Activated T-cell treated with anti-CD3 and anti-CD28 coated beads, Interleukin-2, amount 50 U/mL, for 72 hours (primary cell): ENCODE measurements around the gene TOM1L2. TPM values are rescaled to one million over a fixed set of nuclear protein-coding genes. Genes with fewer than 3 reads are reported as not detected.

Experiments
- ATAC-seq, 2 donors: fragments of 150-1000 bp; cut with Tn5 transposase; replicated peaks in 1 of 2; 2 replicates each; pipeline ENCODE4 v1.10.0; 2021; ENCODE audit warnings: moderate library complexity in 2 of 2, mild to moderate bottlenecking in 1 of 2
- DNase-seq, 2 donors: peaks; one replicate each; pipeline ENCODE4 v3.0.0; 2021 to 2022; ENCODE audit warnings: mixed read lengths in 1 of 2
- H3K27ac Mint-ChIP-seq: one replicate; pipeline ENCODE4 v1.8.0; 2022; ENCODE audit warnings: mild to moderate bottlenecking, moderate library complexity, mixed read lengths
- H3K27me3 Mint-ChIP-seq: one replicate; pipeline ENCODE4 v1.8.0; 2022; ENCODE audit warnings: low read depth, mixed read lengths
- H3K36me3 Mint-ChIP-seq, 2 donors: one replicate each; pipeline ENCODE4 v1.8.0; 2022; ENCODE audit warnings: mixed read lengths in 2 of 2, mild to moderate bottlenecking in 1 of 2; ENCODE audit not compliant: insufficient read depth in 2 of 2
- H3K4me1 Mint-ChIP-seq: one replicate; pipeline ENCODE4 v1.8.0; 2022; ENCODE audit warnings: low read depth, mixed read lengths
- H3K4me3 Mint-ChIP-seq, 2 donors: one replicate each; pipeline ENCODE4 v1.8.0; 2022; ENCODE audit warnings: mild to moderate bottlenecking in 2 of 2, mixed read lengths in 2 of 2, moderate library complexity in 2 of 2
- H3K9me3 Mint-ChIP-seq, 2 donors: one replicate each; pipeline ENCODE4 v1.8.0; 2022; ENCODE audit warnings: mixed read lengths in 2 of 2
- total RNA-seq, 2 donors: library from RNA; stranded (reverse); gene quantifications; one replicate each; pipeline ENCODE4 v1.2.3, GENCODE V29; 2022

The TOM1L2 gene
- total RNA-seq, 2 donors from 2014 or later: 23.7 to 26.9 TPM

DNA sequence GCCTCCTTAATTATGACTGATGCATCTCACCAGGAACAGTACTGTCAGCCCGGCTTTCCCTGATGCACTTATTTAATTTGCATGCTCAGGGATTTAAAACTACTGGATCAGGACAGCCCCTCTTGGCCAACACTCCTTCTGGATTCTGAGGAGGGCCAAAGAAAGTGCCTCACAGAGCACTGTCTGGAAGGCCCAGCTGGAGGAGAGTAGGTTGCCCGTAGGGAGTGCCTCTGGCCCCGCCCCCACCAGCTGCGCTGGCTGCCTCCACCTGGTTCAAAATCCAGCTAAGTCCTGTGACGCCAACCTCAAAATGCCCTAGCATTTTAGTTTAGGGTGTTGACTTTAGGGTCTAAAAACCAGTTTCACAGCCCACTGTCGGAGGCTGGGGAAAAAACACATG lies 86.0 kb downstream of the TOM1L2 start:
- H3K4me3 Mint-ChIP-seq: no peak overlapping the region
- H3K27me3 Mint-ChIP-seq: no peaks in the 10 kb centered on the region
- H3K9me3 Mint-ChIP-seq: no peaks in the 10 kb centered on the region
- no peak for ATAC-seq
- no peak for DNase-seq
- no peaks in the 10 kb centered on the region for H3K4me1 Mint-ChIP-seq
- H3K36me3 Mint-ChIP-seq: no peaks in the 10 kb centered on the region
- no peak overlapping the region for H3K27ac Mint-ChIP-seq

DNA sequence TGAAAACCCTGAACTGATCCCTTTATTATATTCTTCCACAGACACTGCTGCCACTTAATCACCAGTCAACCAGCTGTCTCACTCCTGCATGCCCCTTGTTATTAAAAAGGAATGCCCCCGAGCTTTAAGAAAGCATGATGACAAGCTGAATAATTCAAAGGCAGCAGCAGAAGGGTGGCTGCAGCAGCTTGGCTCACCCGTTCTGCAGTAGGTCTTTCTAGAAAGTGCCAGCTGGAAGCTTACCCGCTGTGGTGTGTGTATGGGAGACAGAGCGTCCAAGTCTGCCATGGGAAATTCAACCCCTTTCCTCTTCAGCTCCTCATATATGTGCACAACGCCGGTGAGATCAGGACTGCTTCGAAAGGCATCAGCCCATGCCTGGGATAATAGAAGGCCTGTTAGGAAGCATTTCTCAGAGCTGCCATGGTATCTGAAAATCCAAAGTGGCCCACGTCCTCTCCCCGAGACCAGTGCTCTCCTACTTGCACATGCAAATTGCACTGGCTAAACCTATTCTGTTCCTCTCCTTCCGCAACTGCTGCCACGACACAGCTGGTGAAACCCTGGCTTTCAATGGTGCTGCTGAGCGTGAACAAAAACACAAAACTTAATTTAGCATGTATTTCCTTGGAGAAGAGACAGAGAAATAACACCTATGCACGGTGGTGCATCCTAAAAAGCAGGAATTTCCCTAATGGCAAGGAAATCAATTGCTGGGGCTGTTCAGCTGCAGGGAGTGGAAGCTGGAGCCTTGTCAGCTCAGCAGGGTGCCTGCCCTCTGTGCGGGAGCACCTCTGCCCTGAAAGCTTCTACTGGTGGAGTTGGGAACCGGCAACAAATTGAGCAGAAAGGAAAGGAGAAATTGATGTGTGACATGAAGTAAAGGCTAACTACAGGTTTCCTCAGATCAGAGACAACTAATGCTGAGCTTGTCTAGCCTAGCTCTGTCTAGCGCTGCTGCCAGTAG lies 87.5 kb downstream of the TOM1L2 start:
- ATAC-seq: no peak
- Mint-ChIP-seq H3K9me3 (no peaks in the 10 kb centered on the region), H3K27me3 (no peaks in the 10 kb centered on the region), H3K36me3 (no peaks in the 10 kb centered on the region), H3K4me1 (no peaks in the 10 kb centered on the region), H3K4me3 (no peak overlapping the region), H3K27ac (no peak overlapping the region)
- DNase-seq: no peak

DNA sequence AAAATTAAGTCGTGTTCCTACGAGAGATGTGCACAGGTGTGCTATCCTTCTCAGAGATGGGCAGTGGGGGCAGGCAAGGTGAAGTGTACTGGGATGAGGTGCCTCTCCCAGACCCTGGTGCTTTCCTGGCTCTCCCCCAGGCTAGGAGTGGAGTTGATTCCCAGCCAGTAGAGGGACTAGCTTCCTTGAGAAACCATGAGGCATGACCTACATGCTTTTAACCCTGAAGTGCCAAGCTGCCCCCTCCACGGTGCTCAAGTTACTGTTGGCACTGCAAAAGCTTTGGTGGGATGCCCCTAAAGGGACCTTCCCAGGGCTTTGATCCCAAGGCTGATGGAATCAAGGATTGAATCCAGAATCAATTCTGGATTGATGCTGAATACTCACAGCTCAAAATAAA lies 88.4 kb downstream of the TOM1L2 start:
- Mint-ChIP-seq H3K4me3 (no peak overlapping the region), H3K27ac (no peak overlapping the region), H3K9me3 (no peaks in the 10 kb centered on the region), H3K4me1 (no peaks in the 10 kb centered on the region), H3K36me3 (no peaks in the 10 kb centered on the region), H3K27me3 (no peaks in the 10 kb centered on the region)
- ATAC-seq (no peak), DNase-seq (no peak)

GRCh38 chr17:17882082-17882581 lies 90.1 kb downstream of the TOM1L2 start:
- Mint-ChIP-seq H3K36me3 (peaks cover 0 to 1% of the 10 kb centered on the region in 2 donors), H3K27me3 (no peaks in the 10 kb centered on the region)
- ATAC-seq: no peak

GRCh38 chr17:17880577-17881196 lies 91.5 kb downstream of the TOM1L2 start:
- Mint-ChIP-seq H3K27me3 (no peaks in the 10 kb centered on the region), H3K4me3 (no peak overlapping the region), H3K36me3 (peaks cover 0 to 1% of the 10 kb centered on the region in 2 donors), H3K9me3 (no peaks in the 10 kb centered on the region), H3K27ac (no peak overlapping the region), H3K4me1 (no peaks in the 10 kb centered on the region)
- ATAC-seq (no peak), DNase-seq (no peak)

More at GRCh38 chr17:17882082-17882581, 90.1 kb downstream of the TOM1L2 start:
- Mint-ChIP-seq H3K27ac (no peak overlapping the region), H3K9me3 (no peaks in the 10 kb centered on the region), H3K4me3 (no peak overlapping the region), H3K4me1 (no peaks in the 10 kb centered on the region)
- no peak for DNase-seq

DNA sequence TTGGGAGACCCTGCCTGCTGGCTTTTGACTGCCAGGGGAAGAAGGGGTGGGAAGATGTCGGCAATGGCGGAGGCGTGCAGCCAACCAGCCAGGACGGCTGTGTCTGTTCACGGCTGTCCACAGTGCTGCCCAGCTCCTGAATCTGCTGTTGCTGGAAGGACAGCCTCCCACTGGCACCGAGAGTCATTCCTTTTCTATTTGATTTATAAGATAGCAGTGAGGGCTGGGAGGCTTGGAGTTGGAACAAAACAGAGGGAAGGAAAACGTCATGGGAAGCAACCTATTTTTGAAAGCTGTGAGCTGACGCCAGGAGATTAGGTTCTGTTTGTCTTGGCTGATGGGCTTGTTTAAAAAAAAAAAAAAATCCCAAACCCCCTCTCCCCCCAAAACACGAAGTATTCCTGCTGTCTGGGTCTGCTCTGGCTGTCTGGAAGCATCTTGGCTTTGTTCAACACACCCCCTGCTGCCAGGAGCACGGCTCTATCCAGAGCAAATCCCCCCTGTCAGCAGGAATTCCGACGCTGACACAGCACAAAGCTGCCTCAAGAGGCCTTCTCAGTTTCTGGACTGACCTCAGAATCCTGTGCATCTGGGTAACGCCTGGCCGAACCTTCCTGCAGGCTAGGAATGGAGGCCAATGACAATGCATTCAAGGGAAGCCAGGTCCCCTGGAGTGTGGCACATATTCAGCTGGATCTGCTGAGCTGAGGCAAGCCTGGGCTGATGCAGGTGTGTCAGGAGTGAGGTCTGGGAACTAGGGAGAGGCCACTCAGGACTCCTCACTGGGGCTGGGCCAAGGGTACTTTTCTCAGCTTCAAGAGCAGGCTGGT lies 94.5 kb downstream of the TOM1L2 start:
- H3K27ac Mint-ChIP-seq: no peak overlapping the region
- no peaks in the 10 kb centered on the region for H3K9me3 Mint-ChIP-seq
- H3K4me1 Mint-ChIP-seq: no peaks in the 10 kb centered on the region
- H3K27me3 Mint-ChIP-seq: no peaks in the 10 kb centered on the region
- ATAC-seq (no peak), DNase-seq (no peak)
- no peak overlapping the region for H3K4me3 Mint-ChIP-seq
- peaks cover 0 to 1% of the 10 kb centered on the region in 2 donors for H3K36me3 Mint-ChIP-seq

GRCh38 chr17:17876959-17877528 lies 95.2 kb downstream of the TOM1L2 start:
- no peak overlapping the region for H3K27ac Mint-ChIP-seq

GRCh38 chr17:17874478-17874877 lies 97.7 kb downstream of the TOM1L2 start:
- Mint-ChIP-seq H3K4me3 (no peak overlapping the region), H3K4me1 (no peaks in the 10 kb centered on the region), H3K27ac (no peak overlapping the region), H3K27me3 (no peaks in the 10 kb centered on the region), H3K9me3 (no peaks in the 10 kb centered on the region), H3K36me3 (peaks cover 0 to 1% of the 10 kb centered on the region in 2 donors)
- no peak for ATAC-seq
- no peak for DNase-seq

More at GRCh38 chr17:17876959-17877528, 95.2 kb downstream of the TOM1L2 start:
- Mint-ChIP-seq H3K27me3 (no peaks in the 10 kb centered on the region), H3K4me1 (no peaks in the 10 kb centered on the region), H3K4me3 (no peak overlapping the region), H3K9me3 (no peaks in the 10 kb centered on the region), H3K36me3 (peaks cover 0 to 1% of the 10 kb centered on the region in 2 donors)
- ATAC-seq (no peak), DNase-seq (no peak)

GRCh38 chr17:17873450-17873991 lies 98.7 kb downstream of the TOM1L2 start:
- Mint-ChIP-seq H3K36me3 (peaks cover 0 to 1% of the 10 kb centered on the region in 2 donors), H3K9me3 (no peaks in the 10 kb centered on the region), H3K4me1 (no peaks in the 10 kb centered on the region), H3K27me3 (no peaks in the 10 kb centered on the region), H3K4me3 (no peak overlapping the region), H3K27ac (no peak overlapping the region)
- DNase-seq (no peak), ATAC-seq (no peak)

- Mint-ChIP-seq H3K27me3 (no peaks in the 10 kb centered on the region), H3K4me1 (no peaks in the 10 kb centered on the region), H3K27ac (no peak overlapping the region), H3K4me3 (no peak overlapping the region), H3K9me3 (no peaks in the 10 kb centered on the region), H3K36me3 (no peaks in the 10 kb centered on the region)
- ATAC-seq (no peak), DNase-seq (no peak)
These were observed 99.5 kb downstream of the TOM1L2 start for GRCh38 chr17:17872547-17873345.

DNA sequence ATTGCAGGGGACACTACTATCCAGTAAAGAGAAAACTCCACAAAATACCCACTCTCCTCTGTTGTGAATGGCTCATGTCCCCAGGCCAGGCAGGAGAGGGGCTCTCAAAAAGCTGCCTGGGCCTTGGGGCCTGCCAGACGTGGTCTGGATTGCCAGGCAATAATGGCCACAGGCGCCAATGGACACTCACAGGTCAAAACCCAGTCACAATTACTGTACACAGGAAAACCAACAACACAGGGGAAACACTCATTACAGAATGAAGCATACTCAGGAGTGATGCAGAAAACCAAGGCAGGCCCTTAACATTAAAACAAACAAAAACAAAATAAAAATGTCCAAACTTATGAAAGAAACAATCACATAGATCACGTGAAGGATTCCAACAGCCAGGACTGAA lies 100.3 kb downstream of the TOM1L2 start:
- no peak for DNase-seq
- H3K9me3 Mint-ChIP-seq: no peaks in the 10 kb centered on the region
- no peaks in the 10 kb centered on the region for H3K36me3 Mint-ChIP-seq
- H3K4me3 Mint-ChIP-seq: no peak overlapping the region
- no peak for ATAC-seq
- H3K27me3 Mint-ChIP-seq: no peaks in the 10 kb centered on the region
- H3K4me1 Mint-ChIP-seq: no peaks in the 10 kb centered on the region
- no peak overlapping the region for H3K27ac Mint-ChIP-seq

- ATAC-seq (no peak), DNase-seq (no peak)
- H3K27me3 Mint-ChIP-seq: no peaks in the 10 kb centered on the region
- no peaks in the 10 kb centered on the region for H3K36me3 Mint-ChIP-seq
- no peaks in the 10 kb centered on the region for H3K4me1 Mint-ChIP-seq
- no peak overlapping the region for H3K27ac Mint-ChIP-seq
- H3K9me3 Mint-ChIP-seq: no peaks in the 10 kb centered on the region
- H3K4me3 Mint-ChIP-seq: no peak overlapping the region
These were observed 102.0 kb downstream of the TOM1L2 start for GRCh38 chr17:17870247-17870646.
